GM12875 (cell line): ENCODE measurements around the gene SAMD4A.

Source experiments
- H3K4me3 ChIP-seq: one replicate; pipeline ENCODE4 v1.5.1; 2011; ENCODE audit warnings: low read depth, low read length, control low read depth
- TF ChIP-seq, protein P1 (sequence below): IDR thresholded peaks from 2 replicates; pipeline ENCODE4 v1.5.1; 2011; ENCODE audit warnings: low read depth, mild to moderate bottlenecking, control low read depth, inconsistent platforms, low read length, moderate library complexity, borderline replicate concordance; ENCODE audit not compliant: insufficient read depth

Gene SAMD4A

DNA sequence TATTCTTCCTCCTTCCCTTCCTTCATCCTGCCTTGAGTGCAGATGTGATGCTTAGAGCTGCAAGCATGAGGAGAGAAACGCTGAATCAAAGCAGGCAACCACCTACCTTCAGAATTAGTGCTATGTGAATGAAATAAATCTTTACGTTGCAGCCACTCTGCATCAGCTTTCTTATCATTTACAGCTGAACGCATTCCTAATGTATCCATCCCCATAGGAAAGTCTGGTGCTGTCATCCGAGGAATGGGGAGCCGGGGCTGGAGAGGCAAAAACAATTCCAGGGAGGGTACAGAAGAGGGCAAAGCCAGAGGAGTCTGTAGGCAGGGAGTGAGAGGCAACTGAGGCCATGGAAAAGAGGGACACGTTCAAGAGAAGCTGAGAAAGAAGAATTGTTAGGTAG is 245.7 kb downstream of the SAMD4A start:
- no peak overlapping the region for H3K4me3 ChIP-seq
- TF ChIP-seq, protein P1, sequence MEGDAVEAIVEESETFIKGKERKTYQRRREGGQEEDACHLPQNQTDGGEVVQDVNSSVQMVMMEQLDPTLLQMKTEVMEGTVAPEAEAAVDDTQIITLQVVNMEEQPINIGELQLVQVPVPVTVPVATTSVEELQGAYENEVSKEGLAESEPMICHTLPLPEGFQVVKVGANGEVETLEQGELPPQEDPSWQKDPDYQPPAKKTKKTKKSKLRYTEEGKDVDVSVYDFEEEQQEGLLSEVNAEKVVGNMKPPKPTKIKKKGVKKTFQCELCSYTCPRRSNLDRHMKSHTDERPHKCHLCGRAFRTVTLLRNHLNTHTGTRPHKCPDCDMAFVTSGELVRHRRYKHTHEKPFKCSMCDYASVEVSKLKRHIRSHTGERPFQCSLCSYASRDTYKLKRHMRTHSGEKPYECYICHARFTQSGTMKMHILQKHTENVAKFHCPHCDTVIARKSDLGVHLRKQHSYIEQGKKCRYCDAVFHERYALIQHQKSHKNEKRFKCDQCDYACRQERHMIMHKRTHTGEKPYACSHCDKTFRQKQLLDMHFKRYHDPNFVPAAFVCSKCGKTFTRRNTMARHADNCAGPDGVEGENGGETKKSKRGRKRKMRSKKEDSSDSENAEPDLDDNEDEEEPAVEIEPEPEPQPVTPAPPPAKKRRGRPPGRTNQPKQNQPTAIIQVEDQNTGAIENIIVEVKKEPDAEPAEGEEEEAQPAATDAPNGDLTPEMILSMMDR, result no peak

DNA sequence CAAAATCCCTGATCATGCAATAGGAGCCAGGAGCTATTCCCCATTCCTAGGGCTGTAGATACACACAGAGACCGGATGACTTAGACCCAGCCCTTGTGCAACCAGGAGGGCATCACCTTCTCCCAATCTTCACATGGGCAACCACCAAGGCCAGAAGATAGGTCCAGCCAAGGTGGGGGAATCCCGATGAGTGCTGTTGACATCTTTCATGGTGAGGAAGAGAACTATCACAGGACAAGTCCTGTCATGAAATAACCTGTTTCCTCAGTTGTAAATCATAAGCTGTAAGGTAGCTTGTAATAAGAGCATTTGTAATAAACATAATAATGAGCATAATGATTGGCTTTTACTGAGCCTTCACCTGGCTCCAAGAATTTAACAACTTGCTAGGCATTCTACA is 246.2 kb downstream of the SAMD4A start:
- no peak overlapping the region for H3K4me3 ChIP-seq
- TF ChIP-seq, protein P1, result no peak

DNA sequence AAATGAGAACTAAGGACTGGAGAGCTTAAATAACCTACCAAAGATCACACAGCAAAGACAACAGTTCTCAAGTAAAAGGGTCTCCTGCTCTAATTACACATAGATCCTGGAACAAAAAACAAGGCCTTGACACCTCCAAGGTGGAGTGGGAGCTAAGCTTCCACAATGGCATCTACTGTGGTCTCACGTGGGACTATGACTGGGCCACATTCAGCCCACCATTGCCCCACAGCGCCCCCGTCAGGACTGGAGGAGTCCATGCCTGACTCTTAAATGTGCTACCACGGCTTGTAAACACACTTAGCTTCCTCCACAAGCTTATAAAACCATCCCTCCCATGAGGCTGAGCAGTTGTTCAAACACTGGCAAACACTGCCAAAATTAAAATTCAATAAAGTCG is 247.1 kb downstream of the SAMD4A start:
- H3K4me3 ChIP-seq, result no peak overlapping the region
- TF ChIP-seq, protein P1, result peak; percentile 24; the same call in 1 of the 2 replicates

DNA sequence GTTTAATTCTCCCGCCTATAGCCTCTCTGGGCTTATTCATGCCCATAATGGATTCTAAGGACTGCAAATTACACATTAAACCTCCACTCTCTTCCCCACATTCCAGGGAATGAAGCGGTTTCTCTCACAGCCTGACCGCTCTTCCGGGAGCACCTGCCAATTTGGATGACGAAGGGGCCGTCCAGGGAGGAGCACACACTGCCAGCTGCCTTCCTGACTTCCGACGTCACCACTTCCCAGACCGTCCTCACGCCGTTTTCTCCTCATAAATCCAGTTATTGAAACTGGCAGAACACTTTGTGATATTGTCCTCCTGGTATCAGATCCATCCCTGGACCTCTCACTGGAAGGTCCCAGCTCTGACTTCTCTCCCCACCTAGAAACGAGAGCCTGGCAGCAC is 248.1 kb downstream of the SAMD4A start:
- no peak overlapping the region for H3K4me3 ChIP-seq
- TF ChIP-seq, protein P1, result no peak

DNA sequence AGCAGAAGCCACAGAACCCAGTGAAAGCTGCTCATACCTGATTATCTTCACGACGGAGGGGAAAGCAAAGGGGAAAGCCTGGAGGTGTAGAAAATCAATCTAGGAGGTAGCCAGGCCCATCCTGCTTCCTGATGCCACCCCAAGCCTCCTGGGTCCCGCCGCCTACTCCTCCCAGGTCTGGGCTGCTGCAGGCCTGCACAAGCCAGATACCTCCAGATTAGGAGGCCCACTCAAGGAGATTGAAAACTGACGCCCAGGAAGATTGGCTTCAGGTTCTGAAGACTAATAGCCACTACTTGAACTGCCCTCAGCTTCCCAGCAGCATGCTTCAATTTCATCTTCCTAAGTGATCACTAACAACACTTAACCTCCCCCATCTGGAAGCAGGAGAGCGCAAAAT is 248.6 kb downstream of the SAMD4A start:
- TF ChIP-seq, protein P1, result no peak
- H3K4me3 ChIP-seq, result no peak overlapping the region

DNA sequence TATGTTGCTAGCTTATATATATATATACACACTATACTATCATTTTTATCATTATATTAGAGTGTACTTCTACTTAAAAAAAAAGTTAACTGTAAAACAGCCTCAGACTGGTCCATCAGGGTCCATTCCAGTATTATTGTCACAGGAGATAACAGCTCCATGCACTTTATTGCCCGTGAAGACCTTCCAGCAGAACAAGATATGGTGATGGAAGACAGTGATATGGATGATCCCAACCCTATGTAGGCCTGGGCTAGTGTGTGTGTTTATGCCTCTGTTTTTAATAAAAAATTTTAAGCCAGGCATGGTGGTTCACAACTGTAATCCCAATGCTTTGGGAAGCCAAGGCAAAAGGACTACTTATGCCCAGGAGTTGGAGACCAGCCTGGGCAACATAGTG is 249.5 kb downstream of the SAMD4A start:
- H3K4me3 ChIP-seq, result no peak overlapping the region
- TF ChIP-seq, protein P1, result no peak

DNA sequence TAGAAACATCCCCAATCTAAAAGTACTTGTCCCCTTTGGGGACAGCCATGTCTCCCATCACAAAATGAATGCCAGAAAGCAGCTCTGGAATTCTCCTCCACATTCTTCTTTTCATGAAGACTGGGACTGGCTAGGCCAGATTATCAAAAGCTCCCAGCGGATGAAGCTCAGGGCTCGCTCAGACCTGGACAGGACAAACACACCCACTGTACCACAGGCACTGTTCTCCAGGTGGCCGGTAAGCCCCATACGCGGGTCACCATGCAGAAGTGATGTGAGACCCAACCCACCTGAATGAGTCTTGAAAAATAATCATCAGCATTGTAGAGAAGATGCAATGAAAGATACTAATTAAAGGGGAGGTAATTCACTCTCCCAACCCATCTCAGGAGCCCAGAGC is 250.6 kb downstream of the SAMD4A start:
- TF ChIP-seq, protein P1, result no peak
- no peak overlapping the region for H3K4me3 ChIP-seq
